IPS DF 4.7 (cell line): ENCODE measurements around the gene KRT79.
"Not testable (repeated sequence)": the region's sequence is repeated elsewhere in the genome, so short reads cannot be mapped to it uniquely, and the experiment has no call there.

ENCODE experiments used
- DNase-seq: peaks from one replicate; pipeline ENCODE4 v3.0.0-alpha.2; 2013; ENCODE audit warnings: low spot score; ENCODE audit errors: extremely low read depth

Gene KRT79

DNA sequence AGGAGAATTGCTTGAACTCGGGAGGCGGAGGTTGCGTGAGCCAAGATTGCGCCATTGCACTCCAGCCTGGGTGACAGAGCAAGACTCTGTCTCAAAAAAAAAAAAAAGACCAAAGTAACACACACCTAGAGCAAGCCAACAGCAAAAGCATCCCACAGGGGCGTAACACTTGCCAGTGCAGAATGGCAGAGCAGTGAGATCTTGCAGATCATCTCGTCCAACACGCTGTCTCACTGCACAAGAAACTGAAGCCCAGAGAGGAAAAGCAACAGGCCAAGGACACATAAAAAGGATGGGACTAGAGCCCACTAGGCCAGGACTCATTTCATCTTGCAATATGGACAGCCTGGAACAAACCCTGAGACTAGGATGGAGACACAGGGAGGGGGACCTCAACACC lies 27.4 kb upstream of the KRT79 start:
- no peak for DNase-seq

DNA sequence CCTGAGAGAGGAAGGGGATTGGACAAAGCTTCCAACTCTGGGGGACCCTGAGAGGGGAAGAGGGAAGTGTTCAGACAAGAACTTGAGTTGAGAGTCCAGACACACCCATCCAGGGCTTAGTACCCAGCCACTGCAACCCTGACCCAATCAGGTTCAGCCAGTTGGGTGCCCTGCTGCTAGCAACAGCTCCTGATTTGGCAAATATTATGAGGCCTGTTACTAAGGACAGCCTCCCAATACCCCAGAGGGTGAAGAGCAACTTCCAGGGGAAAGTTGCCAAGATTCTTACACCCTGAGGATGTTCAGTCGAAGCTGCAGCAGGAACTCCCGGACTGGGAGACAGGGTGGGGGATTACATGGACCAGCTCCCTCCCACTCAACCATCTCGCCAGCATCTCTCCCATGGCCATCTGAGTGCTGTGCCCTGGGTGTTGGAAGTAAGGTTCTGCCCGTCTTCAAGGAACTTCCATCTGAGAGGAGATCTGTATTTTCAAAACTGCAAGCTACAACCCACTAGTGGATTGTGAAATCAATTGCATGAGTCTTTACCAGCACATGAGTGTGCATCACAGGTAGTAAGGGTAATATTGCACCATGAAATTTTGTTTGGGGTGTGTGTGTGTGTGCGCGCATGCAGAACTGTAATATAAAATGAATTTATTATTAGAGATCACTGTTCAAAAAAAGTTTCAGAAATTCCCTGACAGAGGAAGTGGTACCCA lies 26.2 kb upstream of the KRT79 start:
- DNase-seq, result no peak

DNA sequence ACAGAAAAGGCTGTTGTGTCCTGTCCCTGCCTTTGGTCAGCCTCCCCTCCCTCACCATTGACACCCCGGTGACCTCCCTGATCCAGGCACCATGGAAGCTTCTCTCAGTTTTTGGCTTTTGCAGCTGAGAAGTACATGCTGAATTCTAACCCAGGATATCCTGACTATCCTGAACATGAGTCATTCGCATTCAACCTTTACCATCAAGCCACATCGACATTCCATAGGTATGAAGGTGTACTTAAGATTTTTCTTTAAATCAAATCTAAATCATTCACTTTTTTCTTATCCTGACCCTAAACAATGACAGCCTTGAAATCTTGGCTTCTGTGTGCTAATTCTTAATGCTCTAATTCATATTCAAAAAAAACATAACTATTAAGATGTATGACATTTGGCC lies 23.4 kb upstream of the KRT79 start:
- DNase-seq, result no peak

DNA sequence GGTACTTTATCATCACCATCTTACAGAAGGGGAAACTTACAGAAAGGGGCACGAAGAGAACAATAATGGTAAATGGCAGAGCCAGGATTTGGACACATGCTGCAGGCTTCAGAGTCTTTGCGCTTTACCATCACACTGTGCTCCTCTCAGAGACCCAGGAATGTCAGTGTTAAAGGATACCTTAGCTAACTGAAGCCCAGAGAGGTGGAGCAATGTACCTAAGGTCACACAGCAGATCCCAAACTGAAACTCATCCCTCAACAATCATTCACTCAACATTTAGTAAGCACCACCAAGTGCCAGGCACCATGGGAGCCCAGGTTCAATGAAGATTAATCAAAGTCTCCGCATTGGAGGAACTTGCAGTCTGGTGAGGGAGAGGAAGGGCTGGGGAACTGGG lies 22.7 kb upstream of the KRT79 start:
- no peak for DNase-seq

DNA sequence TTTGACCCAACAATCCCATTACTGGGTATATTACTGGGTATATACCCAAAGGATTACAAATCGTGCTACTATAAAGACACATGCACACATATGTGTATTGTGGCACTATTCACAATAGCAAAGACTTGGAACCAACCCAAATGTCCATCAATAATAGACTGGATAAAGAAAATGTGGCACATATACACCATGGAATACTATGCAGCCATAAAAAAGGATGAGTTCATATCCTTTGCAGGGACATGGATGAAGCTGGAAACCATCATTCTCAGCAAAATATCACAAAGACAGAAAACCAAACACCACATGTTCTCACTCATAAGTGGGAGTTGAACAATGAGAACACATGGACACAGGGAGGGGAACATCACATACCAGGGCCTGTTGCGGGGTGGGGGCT lies 22.0 kb upstream of the KRT79 start:
- not testable (repeated sequence) for DNase-seq

DNA sequence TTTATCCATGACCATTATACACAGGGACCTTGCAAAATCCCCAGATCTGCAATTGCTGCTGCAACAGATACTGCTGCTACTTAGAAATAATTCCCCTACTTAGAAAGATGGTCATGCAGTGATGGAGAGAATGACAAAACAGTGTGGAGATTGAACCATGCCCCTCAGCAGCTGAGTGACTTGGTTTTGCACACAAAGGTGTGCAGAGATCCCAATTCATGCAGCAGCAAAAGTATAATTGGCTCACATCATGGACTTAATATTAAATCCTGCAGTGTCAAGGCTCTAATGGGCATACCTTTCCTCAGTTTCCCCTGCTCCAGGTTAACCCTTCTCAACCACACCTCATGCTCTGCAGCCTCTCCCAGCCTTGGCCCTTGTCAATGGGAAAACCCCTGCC lies 17.7 kb upstream of the KRT79 start:
- no peak for DNase-seq

DNA sequence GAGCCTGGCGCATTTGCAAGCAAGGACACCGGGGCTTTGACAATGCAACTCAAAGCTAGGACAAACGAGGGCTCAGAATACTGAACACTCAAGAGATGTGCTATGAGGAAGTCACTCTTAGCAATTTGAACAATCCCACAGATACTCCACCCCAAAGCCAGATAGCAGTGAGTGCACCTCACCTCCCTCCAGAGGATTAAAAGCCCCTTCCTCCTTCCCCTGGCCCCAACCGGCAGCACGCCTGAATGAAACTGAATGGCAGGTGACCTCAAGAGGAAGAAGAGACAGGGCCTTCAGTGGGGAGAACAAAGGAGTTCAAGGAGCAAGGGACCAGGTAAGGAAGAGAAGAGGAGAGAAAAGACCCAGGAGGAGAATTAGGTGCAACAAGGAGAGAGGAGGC lies 16.6 kb upstream of the KRT79 start:
- no peak for DNase-seq

DNA sequence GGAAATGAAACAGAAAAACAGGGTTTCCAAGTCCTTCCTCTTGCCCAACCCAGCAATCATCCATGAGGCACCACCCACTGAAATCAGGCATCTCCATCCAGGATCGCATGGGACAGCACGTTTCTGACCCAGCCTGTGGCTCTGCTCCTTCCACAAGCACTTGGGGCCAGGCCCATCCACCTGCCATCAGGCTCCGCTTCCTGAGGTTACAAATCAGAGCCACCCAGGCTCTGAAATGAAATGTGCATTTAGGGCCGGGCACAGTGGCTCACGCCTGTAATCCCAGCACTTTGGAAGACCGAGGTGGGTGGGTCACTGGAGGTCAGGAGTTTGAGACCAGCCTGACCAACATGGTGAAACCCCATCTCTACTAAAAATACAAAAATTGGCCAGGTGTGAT lies 15.4 kb upstream of the KRT79 start:
- DNase-seq, result no peak

DNA sequence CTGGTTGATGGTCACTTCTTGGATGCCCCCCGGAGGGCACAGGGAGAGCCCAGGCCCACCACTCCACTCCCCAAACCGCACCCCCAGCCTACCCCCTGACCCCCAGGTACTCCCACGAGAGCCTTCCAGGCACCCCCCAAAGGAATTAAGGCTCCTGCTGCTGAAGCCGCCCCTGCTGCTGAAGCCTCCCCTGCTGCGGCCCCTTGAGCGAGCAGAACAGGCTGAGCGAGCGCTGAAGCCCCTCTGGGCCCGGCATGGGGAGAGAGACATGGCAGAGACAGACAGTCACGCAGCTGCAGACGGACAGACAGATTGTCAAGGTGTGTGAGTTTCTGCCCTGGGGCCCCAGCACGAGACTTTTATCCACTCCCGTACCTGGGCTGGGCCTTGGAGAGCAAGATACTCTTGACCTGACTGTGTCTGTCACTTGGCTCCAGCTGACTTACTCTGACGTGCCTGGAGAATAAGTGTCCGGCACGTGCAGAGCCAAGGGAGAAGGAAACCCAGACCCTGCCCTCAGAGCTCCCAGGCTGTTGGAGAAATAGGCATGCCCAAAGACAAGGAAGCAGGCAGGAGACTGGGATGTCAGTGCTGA lies 14.6 kb upstream of the KRT79 start, which contains the start of gene KRT78:
Gene KRT78 (minus strand): TSS at position 334 of the 595 bp plus-strand sequence. CDS start 64 bp downstream, at position 270.
- DNase-seq, result no peak

DNA sequence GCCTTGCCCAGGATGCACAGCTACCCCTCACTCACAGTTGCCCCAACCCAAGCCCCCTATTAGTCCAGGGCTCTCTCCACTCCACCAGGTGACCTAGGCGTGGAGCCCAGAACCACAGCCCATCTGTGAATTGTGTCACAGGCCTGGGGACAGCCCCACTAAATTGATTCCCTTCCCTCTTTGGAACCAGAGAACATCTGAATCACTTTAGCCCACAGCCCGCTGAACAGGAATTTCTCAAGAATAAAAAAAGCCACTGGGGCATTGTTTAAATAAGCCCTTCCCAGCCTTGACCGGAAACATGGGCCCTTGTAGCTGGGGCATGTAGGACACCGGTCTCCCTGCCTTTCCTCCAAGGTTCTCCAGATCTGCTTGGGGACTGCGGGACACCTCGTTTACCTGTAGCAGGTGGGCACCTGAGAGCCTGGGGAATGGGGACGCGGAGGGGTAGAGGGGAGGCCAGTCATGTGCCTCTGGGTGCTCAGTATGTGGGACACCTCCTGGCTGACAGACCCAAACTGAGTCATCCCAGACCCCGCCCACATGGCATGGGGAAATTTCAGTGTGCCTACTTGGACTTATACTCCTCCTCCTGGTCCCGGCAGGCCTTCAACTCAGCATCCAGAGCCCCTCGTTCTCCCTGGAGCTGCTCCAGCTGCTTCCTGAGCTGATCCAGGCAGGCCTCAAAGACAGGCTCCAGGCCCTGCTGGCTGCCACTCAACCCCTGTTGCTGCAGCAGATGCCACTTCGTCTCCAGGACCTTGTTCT lies 13.4 kb upstream of the KRT79 start:
- no peak for DNase-seq

DNA sequence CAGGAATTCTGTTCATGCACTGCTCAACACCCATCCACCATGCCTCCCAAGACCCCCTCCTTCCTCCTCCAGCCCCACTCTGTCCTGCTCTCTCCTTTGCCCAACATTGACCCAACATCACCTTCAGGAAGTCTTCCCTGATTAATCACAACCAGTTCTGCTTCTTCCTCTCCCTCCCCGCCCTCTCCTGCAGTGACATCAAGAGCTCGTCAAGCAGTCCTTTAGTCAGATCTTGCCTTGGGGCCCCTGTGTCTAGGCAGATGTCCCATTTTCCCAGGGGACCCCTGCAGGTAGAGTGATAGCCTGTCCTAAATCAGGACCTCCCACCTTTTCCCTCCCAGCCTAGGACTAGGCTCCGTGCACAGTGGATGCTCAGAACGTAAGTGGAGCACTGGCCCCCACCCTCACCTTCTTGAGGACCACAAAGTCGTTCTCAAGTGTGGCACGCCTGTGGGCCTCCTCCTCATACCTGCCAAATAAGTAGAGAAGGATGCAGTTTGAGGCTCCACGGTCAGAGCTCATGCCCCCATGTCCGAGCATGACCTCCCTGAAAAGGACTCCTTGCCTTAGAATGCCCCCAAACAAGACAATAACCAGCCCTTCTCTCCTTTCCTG lies 12.4 kb upstream of the KRT79 start:
- DNase-seq, result no peak

DNA sequence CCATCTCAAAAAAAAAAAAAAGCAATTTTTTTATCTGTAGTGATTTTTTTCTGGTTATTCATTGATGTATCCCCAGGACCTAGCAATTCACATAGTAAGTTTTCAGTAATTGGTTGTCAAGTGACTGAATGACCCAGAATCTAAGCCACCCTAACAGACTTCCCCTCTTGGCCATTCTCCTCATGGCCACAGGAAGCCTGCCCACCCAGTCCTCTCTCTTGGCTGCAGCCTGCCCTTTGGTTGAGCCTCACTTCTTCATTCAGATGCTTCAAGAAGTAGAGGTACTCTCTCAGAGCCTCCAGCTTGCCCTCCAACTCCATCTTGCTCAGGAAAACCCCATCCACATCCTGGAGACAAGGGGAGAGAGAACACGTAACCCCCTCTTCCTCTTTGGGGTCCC lies 11.8 kb upstream of the KRT79 start:
- no peak for DNase-seq

DNA sequence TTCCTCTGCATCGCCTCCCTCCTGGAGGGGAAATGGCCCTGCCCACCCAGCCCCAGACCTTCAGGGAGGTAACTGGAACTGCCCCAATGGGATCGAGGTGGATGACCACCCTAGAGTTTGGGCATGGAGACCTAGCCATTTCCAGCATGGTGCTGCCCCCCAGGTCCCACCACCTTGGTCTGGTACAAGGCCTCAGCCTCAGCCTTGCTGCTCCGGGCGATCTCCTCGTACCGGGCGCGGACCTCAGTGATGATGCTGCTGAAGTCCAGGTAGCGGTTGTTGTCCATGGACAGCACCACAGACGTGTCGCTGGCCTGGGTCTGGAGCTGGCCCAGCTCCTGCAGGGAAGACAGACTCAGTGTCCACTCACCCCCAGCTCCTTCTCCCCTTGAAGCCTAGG lies 10.3 kb upstream of the KRT79 start:
- no peak for DNase-seq

DNA sequence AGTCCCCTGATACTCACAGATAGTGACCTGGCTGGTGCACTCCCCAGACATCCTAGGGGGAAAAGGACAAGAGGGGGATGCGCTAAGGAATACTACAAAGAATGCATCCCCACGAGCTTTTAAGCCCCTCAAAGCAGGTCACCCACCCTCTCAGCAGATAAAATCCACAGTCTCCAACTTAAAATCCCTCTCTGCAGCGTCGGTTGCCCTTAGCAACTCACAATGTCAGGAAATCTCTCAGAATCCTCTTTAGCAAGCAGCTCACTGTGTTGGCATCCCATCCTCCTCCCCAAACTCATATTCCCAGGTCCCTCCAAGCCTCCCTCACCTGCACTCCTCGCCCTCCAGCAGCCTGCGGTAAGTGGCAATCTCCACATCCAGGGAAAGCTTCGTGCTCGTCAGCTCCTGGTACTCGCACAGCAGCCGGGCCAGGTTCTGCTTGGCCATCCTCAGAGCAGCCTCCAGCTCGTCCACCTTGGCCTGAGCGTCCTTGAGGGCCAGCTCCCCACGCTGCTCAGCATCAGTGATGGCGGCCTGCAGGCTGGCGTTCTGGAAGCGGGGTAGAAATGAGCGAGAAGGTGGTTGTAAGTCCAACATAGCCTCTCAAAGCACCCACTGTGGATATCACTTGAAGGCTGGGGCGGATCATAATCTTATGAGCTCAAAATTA lies 5.5 kb upstream of the KRT79 start:
- DNase-seq, result no peak

DNA sequence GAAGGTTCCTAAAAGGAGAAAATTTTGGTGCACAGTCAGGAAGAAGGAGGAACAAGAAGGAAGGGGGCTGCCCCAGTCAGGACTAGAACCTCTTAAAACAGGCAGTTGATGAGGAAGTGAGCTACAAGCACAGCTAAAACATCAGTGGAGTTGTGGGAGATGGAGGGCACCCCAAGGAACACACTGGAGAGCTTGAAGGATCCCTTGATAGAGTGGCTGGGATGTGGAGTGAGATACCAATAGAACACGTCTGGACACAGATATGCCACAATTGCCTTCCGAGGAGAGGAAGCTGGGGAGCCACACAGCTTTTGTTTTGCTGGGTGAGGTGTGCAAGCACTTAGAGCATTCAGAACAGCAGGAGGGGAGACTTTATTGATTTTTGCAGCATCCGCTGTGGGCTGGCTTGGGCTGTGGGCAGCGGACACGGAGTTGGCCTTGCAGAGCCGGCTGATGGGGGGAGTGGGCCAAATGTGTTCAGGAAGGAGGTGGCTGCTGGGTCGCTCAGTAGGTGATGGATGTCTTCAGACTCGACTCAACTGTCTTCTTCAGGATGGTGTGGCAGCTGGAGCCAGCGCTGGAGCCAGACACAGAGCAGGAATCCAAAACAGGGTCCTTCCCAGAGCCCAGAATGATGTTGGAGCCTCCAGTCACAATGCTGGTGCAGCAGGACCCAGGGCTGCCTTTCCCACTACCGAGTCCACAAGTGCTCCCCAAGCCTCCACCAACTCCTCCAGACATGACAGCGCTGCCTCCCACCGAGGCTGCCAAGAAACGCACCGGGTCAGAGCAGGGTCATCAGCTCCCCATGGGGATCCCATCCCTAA lies 4.7 kb upstream of the KRT79 start:
- no peak for DNase-seq

DNA sequence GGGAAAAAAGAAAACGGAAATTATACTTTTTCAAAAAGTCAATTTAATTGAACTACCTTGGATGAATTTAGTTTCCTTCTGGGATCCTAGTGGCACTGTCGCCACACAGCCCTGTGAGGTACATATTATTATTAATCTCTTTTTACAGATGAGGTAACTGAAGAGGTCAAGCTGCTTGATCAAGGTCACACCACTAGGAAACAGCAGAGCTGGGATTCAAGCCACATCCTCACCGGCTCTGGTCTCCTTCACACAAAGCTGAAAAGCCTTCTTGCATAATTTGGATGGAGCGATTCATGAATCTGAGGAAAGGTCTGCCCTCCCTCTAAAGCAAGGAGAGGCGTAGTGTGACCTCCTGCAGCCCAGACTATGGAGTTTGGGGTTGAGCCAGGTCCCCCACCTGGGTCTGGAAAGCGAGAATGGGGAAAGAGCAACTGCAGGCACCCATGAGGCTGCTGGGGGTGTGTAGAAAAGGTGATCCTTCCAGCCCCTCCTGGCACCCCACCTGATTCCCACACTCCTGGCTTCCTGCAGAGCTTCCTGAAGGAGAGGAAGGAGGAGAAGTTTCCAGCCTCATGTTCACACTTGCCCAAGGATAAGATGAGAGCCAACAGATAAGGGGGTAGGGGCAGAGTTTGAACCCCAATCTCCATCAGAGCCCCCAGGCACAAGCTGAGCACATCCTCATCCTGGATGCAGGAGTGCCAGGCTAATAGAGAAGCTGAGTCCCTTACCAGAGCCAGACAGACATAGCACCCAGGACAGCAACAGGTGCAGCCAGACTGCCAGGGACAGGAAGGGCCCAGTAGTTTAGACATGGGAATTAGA lies 3.9 kb upstream of the KRT79 start:
- no peak for DNase-seq

DNA sequence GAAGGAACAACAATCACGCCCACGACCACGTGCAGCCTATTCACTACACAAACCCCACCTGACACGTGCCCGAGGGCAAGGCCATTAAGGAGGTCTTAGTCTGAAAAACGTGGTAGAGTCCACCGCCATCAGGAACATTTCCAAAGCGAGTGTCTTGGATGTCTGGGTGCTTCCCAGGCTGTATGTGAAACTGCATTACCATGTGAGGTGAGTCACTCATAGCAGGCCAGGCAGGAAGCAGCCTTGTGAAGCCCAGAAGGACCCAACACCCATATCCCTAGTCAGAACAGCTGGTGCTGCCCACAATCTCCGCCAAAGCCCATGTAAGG lies 3.3 kb upstream of the KRT79 start:
- DNase-seq, result no peak

DNA sequence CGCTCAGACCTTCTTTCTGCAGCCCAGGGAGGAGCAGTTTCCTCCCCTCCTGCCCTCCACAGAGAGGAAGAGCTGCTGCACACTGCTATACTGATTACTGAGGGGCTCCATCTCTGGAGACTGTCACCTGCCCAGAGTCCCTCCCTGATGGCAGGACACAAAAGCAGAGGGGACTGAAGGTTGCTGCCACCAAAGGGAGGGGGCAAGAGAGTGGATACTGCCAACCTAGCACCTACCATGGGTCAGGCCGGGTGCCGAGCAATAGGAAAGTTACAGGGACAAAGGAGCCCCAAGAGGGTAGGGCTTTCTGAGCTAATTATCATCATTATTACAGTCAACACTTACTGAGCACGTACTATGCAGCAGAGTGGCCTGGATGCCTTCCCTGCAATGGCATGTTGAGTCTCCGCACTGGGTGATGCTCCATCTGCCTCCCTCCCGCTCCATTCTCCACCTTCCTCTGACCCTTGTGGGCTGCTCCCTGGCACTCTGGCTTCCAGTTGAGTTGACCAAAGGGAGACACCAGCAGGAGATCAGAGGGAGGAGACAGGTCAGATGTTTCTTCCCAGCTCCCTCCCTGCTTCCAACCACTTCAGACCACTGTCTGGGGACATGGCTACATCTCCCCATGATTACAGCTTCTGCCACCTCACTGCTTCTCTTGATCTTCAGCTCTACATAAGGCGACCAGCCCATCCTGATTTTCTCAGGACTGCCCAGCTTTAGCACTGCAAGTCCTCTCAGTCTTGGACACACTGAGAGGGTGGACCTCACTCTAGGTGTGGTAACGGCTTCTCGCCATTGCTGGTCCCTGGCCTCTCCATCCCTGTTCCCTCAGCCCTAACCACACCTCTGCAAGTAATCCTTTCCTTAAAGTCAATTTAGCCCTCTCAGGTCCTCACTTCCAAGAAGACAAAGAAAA lies 2.6 kb upstream of the KRT79 start:
- DNase-seq, result no peak

DNA sequence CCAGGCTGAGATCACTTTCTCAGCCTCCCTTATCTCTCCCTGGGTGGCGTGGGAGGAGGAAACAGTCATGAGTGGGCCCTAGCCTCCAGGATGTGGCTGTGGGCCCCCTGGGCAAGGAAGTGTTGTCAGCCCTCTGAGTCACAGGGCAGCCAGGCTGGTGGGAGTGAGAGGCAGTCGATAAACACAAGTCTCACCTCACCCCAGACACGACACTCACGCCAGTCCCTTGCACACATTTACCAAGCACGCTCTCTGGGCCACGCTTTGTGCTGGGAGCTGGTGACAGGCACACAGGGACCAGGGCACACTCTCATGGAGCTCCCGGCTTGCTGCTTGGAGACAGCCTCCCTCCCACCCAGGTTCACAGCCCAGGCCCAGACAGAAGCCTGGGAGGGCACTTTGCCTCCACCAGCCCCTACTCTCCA lies 1.9 kb upstream of the KRT79 start:
- no peak for DNase-seq
